ENCODE data around the gene TECPR1. TPM values are rescaled to one million over a fixed set of nuclear protein-coding genes. Genes with fewer than 3 reads are reported as not detected.

The TECPR1 gene
- total RNA-seq, 6 experiments from 2014 or later = 25.6 to 35.6 (median 29.3) TPM

- Mint-ChIP-seq H3K4me3 (no peak overlapping the region), H3K4me1 (ENCODE audit: low read depth) (no peaks in the 10 kb centered on the region), H3K9me3 (no peaks in the 10 kb centered on the region), H3K27me3 (ENCODE audit: insufficient read depth) (no peaks in the 10 kb centered on the region), H3K36me3 (ENCODE audit: low read depth) (peaks cover 4% of the 10 kb centered on the region; the same call in 1 of the 2 replicates), H3K27ac (no peak overlapping the region)
- DNase-seq = no peak
- TF ChIP-seq, protein P1, sequence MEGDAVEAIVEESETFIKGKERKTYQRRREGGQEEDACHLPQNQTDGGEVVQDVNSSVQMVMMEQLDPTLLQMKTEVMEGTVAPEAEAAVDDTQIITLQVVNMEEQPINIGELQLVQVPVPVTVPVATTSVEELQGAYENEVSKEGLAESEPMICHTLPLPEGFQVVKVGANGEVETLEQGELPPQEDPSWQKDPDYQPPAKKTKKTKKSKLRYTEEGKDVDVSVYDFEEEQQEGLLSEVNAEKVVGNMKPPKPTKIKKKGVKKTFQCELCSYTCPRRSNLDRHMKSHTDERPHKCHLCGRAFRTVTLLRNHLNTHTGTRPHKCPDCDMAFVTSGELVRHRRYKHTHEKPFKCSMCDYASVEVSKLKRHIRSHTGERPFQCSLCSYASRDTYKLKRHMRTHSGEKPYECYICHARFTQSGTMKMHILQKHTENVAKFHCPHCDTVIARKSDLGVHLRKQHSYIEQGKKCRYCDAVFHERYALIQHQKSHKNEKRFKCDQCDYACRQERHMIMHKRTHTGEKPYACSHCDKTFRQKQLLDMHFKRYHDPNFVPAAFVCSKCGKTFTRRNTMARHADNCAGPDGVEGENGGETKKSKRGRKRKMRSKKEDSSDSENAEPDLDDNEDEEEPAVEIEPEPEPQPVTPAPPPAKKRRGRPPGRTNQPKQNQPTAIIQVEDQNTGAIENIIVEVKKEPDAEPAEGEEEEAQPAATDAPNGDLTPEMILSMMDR (IDR thresholded peaks at IDR 0.05) = no peak
Observed at GRCh38 chr7:98228801-98229200, 23.2 kb downstream of the TECPR1 start.

GRCh38 chr7:98227939-98228338 lies 24.1 kb downstream of the TECPR1 start:
- Mint-ChIP-seq H3K36me3 (ENCODE audit: low read depth) (peaks cover 4% of the 10 kb centered on the region; the same call in 1 of the 2 replicates), H3K27me3 (ENCODE audit: insufficient read depth) (no peaks in the 10 kb centered on the region), H3K4me3 (no peak overlapping the region), H3K4me1 (ENCODE audit: low read depth) (no peaks in the 10 kb centered on the region), H3K27ac (no peak overlapping the region), H3K9me3 (no peaks in the 10 kb centered on the region)
- TF ChIP-seq, protein P1 (IDR thresholded peaks at IDR 0.05) = no peak
- no peak for DNase-seq

GRCh38 chr7:98225913-98226614 lies 26.0 kb downstream of the TECPR1 start:
- no peak overlapping the region for H3K4me3 Mint-ChIP-seq
- H3K4me1 Mint-ChIP-seq (ENCODE audit: low read depth) = no peaks in the 10 kb centered on the region
- no peaks in the 10 kb centered on the region for H3K9me3 Mint-ChIP-seq
- TF ChIP-seq, protein P1 (IDR thresholded peaks at IDR 0.05) = no peak
- no peak for DNase-seq
- H3K27me3 Mint-ChIP-seq (ENCODE audit: insufficient read depth) = no peaks in the 10 kb centered on the region
- peaks cover 4% of the 10 kb centered on the region; the same call in 1 of the 2 replicates for H3K36me3 Mint-ChIP-seq (ENCODE audit: low read depth)
- no peak overlapping the region for H3K27ac Mint-ChIP-seq

DNA sequence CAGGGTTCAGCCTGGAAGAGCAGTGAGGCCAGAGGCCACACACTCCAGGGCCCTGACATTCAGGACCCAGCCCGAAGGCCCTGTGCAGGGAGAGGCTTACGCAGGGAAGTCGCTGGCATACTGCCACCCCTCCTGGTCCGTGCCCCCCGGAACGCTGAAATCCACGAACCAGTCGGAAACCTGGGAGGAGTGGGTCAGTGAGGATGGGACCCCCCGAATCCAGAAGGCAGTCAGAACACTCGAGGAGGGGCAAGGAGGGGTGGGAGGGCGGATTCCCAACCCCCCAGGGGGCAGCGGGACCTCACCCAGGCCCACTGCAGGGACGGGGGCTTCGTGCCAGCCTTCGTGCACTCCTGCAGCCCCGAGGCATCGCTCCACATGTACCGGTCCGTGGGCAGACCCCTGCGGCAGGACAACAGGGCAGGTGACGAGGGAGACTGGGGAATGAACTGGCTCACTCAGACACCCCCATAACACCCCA lies 27.3 kb downstream of the TECPR1 start:
- no peak for DNase-seq
- peaks cover 4% of the 10 kb centered on the region; the same call in 1 of the 2 replicates for H3K36me3 Mint-ChIP-seq (ENCODE audit: low read depth)
- TF ChIP-seq, protein P1 (IDR thresholded peaks at IDR 0.05) = no peak
- no peaks in the 10 kb centered on the region for H3K4me1 Mint-ChIP-seq (ENCODE audit: low read depth)
- H3K4me3 Mint-ChIP-seq = no peak overlapping the region
- H3K9me3 Mint-ChIP-seq = no peaks in the 10 kb centered on the region
- no peaks in the 10 kb centered on the region for H3K27me3 Mint-ChIP-seq (ENCODE audit: insufficient read depth)
- H3K27ac Mint-ChIP-seq = no peak overlapping the region

DNA sequence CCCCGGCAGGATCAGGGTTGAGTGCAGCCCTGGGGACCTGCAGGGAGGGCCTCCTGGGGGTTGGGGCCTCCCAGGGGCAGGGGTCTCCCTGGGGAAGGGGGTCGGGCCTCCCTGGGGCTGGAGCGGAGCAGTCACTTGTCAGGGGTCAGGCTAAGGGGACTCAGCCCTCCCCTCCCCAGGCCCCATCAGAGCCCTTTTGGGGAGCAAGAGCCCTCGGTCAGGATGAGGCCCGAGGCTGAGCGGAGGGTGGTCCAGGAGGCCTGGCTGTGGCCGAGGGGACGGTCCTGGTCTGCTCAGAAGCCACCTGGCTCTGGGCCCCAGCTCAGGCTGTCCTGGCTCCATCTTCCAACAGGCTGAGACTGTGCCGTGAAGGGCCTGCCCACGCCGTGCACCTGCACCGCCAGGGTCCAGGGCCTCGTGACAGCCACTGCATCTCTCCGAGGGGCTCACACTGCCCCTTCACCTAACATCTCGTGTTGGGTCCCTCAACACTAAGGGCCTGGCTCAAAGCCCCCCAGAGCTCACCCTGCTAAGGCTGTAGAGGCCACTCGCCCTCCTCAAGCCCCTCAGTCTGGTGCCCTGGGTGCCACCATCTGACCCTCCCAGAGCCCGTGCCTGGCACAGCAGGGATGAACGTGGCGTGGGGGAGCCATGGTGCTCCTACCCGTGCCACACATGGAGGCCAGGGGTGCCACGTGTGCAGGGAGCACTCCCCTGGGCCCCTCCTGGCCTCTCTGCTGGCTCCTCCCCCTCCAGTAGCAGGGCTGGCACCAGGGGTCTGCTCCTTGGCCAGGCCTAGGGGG lies 27.9 kb downstream of the TECPR1 start:
- Mint-ChIP-seq H3K4me1 (ENCODE audit: low read depth) (peaks cover 6% of the 10 kb centered on the region), H3K27me3 (ENCODE audit: insufficient read depth) (no peaks in the 10 kb centered on the region), H3K4me3 (no peak overlapping the region), H3K27ac (no peak overlapping the region), H3K9me3 (no peaks in the 10 kb centered on the region), H3K36me3 (ENCODE audit: low read depth) (peaks cover 9% of the 10 kb centered on the region)
- no peak for DNase-seq
- TF ChIP-seq, protein P1 (IDR thresholded peaks at IDR 0.05) = no peak

Measured in HFFc6 (cell line).